Activated CD4-positive, alpha-beta memory T cell treated with anti-CD3 and anti-CD28 coated beads, Interleukin-2, amount 10 ng/mL, durations not matched to agents 7 days and 5 days (primary cell): ENCODE measurements around the gene HES3. TPM values are rescaled to one million over a fixed set of nuclear protein-coding genes. Genes with fewer than 3 reads are reported as not detected.

Experiments used
- CTCF ChIA-PET: fragments of 350-600 bp; sonication (Branson Sonifier 250); formaldehyde crosslinking; loops from one replicate; lab custom pipeline; 2021; ENCODE audit warnings: antibody characterized with exemption, inconsistent platforms; lab: Charles Lee
- POLR2A ChIA-PET: fragments of 350-600 bp; sonication (Branson Sonifier 250); formaldehyde crosslinking; loops from one replicate; lab custom pipeline; 2021; ENCODE audit warnings: antibody characterized with exemption; lab: Charles Lee
- DNase-seq: peaks from one replicate; pipeline ENCODE4 v3.0.0-alpha.2; 2020
- H3K27ac Mint-ChIP-seq: one replicate; pipeline ENCODE4 v1.8.0; 2021; ENCODE audit warnings: mild to moderate bottlenecking, mixed read lengths
- H3K27me3 Mint-ChIP-seq: one replicate; pipeline ENCODE4 v1.8.0; 2021; ENCODE audit warnings: mixed read lengths
- H3K36me3 Mint-ChIP-seq: one replicate; pipeline ENCODE4 v1.8.0; 2021; ENCODE audit warnings: low read depth, mixed read lengths
- H3K4me1 Mint-ChIP-seq: one replicate; pipeline ENCODE4 v1.8.0; 2021; ENCODE audit warnings: mixed read lengths
- H3K4me3 Mint-ChIP-seq: one replicate; pipeline ENCODE4 v1.8.0; 2021; ENCODE audit warnings: mild to moderate bottlenecking, mixed read lengths
- H3K9me3 Mint-ChIP-seq: one replicate; pipeline ENCODE4 v1.8.0; 2021; ENCODE audit warnings: mixed read lengths
- total RNA-seq, 2 experiments: library from RNA; stranded (reverse); gene quantifications; one replicate each; pipeline ENCODE4 v1.2.3, GENCODE V29; 2021

HES3 gene
- total RNA-seq, 2 experiments from 2014 or later: not detected

DNA sequence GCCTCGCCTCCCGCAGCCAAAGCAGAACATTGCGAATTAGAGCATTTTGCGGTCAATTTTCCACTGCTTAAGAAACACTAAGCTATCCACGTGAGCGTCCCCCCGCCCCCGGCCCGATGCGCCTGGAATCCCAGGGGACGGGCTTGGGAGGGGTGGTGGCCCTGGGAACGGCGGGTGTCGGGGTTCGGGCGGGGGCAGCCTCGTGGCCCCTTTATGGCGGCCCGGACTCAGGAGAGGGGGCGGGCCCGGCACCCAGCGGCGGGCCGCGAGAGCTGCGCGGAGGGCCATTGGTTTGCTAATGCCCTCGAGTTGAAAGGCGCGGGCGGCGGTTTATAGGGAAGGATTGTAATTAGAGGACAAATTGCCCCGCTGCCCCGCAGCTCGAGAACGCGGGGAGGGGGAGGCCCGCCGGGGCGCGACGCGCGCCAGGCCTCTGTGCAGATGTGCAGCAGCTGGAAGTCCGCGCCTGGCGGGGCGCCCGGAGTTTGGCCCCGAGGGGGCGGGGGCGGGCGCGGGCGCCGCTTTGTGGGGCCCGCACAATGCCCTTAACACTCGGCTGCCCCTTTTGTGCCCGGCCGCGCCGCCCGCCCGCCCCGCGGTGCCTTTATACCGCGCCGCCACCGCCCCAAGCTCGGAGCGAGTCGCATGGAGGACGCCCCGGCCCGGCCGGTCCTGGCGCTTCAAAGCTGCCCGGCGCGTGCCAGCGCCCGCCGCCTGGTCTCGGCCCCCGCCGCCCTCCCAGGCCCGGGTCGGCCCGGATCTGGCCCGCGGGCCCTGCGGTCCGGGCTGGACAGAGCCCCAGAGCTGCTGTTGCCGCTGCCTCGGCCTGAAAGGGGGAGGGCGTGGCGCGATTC lies 1.9 kb upstream of the HES3 start:
- no peak overlapping the region for H3K4me3 Mint-ChIP-seq
- peaks cover 26% of the 10 kb centered on the region for H3K4me1 Mint-ChIP-seq
- H3K27ac Mint-ChIP-seq: no peak overlapping the region
- no peak for DNase-seq
- no peaks in the 10 kb centered on the region for H3K36me3 Mint-ChIP-seq
- ChIA-PET POLR2A (interaction anchor here (0.9 to 1.6 kb wide), 2 partner anchors 152 to 181 kb away, joined by 3 to 6 read pairs; partner anchors contain the start of gene ACOT7), CTCF (interaction anchor here (1.2 to 1.7 kb wide), 4 partner anchors 32 to 165 kb away, joined by 3 to 4 read pairs (median 3); no protein-coding TSS in a partner anchor)
- peaks cover 54% of the 10 kb centered on the region for H3K27me3 Mint-ChIP-seq
- no peaks in the 10 kb centered on the region for H3K9me3 Mint-ChIP-seq

GRCh38 chr1:6243053-6243834 lies 735 bp upstream of the HES3 start:
- Mint-ChIP-seq H3K36me3 (no peaks in the 10 kb centered on the region), H3K9me3 (no peaks in the 10 kb centered on the region), H3K4me3 (no peak overlapping the region), H3K4me1 (peaks cover 24% of the 10 kb centered on the region), H3K27me3 (peaks cover 62% of the 10 kb centered on the region), H3K27ac (no peak overlapping the region)
- DNase-seq: no peak
- ChIA-PET CTCF (interaction anchor here (1.2 to 1.3 kb wide), 2 partner anchors 33 to 163 kb away, joined by 3 read pairs; no protein-coding TSS in a partner anchor), POLR2A (interaction anchor here (1.6 kb wide), 1 partner anchor 150 kb away, joined by 6 read pairs; the partner anchor contains the start of gene ACOT7)

GRCh38 chr1:6244401-6245049 lies 546 bp downstream of the HES3 start:
- no peaks in the 10 kb centered on the region for H3K9me3 Mint-ChIP-seq
- H3K27ac Mint-ChIP-seq: no peak overlapping the region
- peak overlapping the region; percentile 15 for H3K4me3 Mint-ChIP-seq
- POLR2A ChIA-PET: interaction anchor here (1.3 kb wide), 1 partner anchor 8 kb away, joined by 7 read pairs; the partner anchor contains the start of gene ICMT
- CTCF ChIA-PET: interaction anchor here (0.5 to 3.7 kb wide), 13 partner anchors 9 to 215 kb away, joined by 3 to 16 read pairs (median 3); partner anchors contain the start of genes ICMT and RNF207
- H3K4me1 Mint-ChIP-seq: peaks cover 22% of the 10 kb centered on the region
- DNase-seq: no peak
- peaks cover 61% of the 10 kb centered on the region for H3K27me3 Mint-ChIP-seq
- no peaks in the 10 kb centered on the region for H3K36me3 Mint-ChIP-seq

DNA sequence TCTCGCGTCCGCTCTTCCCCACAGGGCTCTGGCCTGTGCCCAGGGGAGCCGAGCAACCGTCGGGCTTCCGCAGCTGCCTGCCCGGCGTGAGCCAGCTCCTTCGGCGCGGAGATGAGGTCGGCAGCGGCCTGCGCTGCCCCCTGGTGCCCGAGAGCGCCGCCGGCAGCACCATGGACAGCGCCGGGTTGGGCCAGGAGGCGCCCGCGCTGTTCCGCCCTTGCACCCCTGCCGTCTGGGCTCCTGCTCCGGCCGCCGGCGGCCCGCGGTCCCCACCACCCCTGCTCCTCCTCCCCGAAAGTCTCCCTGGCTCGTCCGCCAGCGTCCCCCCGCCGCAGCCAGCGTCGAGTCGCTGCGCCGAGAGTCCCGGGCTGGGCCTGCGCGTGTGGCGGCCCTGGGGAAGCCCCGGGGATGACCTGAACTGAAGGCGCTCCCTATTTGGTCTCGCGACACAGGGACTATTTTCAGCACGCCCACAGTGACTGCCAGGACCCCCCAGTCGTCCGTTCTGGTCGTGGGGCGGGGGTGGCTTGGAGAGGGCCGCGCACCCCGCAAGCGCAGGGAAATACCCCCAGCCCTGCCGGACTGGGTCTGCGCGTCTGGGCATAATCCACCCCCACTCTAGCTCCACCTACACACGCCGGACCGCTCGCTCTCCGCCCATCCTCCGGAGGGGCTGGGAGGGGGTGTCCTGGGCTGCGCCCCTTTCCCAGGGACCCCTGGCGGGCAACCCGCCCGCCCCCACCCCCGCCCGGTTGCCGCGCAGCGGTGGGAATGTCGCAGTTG lies 1.3 kb downstream of the HES3 start:
- peaks cover 59% of the 10 kb centered on the region for H3K27me3 Mint-ChIP-seq
- CTCF ChIA-PET: interaction anchor here (0.5 to 4.2 kb wide), 30 partner anchors 9 to 245 kb away, joined by 3 to 61 read pairs (median 6); partner anchors contain the start of genes ACOT7, ESPN, GPR153 and ICMT
- peaks cover 24% of the 10 kb centered on the region for H3K4me1 Mint-ChIP-seq

DNA sequence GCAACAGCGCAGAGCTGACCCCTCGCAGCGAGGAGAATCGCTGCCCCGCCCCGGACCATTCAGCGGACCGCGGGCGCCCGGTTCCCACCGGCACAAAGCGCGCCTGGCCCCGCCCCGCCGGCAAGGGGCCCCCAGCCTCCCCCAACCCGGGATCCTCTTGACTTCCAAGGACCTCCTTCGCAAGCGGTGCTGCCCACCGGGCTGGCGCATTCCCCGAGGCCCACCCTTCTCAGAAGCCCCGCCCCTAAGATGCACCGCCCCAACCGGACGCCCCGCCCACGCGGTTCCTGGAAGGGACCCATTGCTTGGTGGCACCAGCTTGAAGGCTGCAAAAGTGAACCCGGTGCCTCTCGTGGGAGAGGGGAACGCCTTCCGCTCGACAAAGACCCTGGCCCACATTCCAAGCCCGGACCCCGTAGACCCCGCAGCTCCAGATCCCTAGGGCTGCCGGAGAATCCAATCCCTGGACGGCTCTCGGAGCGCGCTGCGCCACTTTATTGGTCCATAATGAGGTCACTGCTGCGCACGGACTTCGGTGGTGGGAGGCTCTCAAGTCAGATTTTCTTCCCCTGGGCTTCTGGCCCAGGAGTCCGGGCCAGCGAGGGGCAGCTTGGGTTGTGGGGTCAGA lies 2.0 kb downstream of the HES3 start:
- Mint-ChIP-seq H3K36me3 (no peaks in the 10 kb centered on the region), H3K4me3 (peak overlapping the region; percentile 12), H3K4me1 (peaks cover 24% of the 10 kb centered on the region), H3K9me3 (no peaks in the 10 kb centered on the region), H3K27ac (no peak overlapping the region), H3K27me3 (peaks cover 61% of the 10 kb centered on the region)
- peak; percentile 71 for DNase-seq
- POLR2A ChIA-PET: interaction anchor here (0.9 to 2.5 kb wide), 7 partner anchors 10 to 214 kb away, joined by 3 to 12 read pairs (median 5); partner anchors contain the start of genes ACOT7 and ICMT
- CTCF ChIA-PET: interaction anchor here (0.7 to 4.2 kb wide), 31 partner anchors 8 to 245 kb away, joined by 3 to 61 read pairs (median 7); partner anchors contain the start of genes ACOT7, ESPN, GPR153 and ICMT

More for the DNA sequence above, 1.3 kb downstream of the HES3 start:
- Mint-ChIP-seq H3K9me3 (no peaks in the 10 kb centered on the region), H3K36me3 (no peaks in the 10 kb centered on the region), H3K27ac (no peak overlapping the region), H3K4me3 (no peak overlapping the region)
- DNase-seq: peak; percentile 83
- POLR2A ChIA-PET: interaction anchor here (1.1 to 2.5 kb wide), 5 partner anchors 9 to 149 kb away, joined by 3 to 12 read pairs (median 7); partner anchors contain the start of genes ACOT7 and ICMT

- Mint-ChIP-seq H3K4me1 (peaks cover 18% of the 10 kb centered on the region), H3K36me3 (no peaks in the 10 kb centered on the region), H3K27me3 (peaks cover 59% of the 10 kb centered on the region), H3K9me3 (no peaks in the 10 kb centered on the region), H3K4me3 (peak overlapping the region; percentile 70), H3K27ac (no peak overlapping the region)
- peak; percentile 82 for DNase-seq
- CTCF ChIA-PET: interaction anchor here (0.7 to 4.2 kb wide), 36 partner anchors 9 to 399 kb away, joined by 3 to 61 read pairs (median 6); partner anchors contain the start of genes ACOT7, ESPN, GPR153 and ICMT
- POLR2A ChIA-PET: interaction anchor here (0.9 to 2.5 kb wide), 7 partner anchors 11 to 213 kb away, joined by 3 to 12 read pairs (median 5); partner anchors contain the start of genes ACOT7 and ICMT
Observed at GRCh38 chr1:6246497-6247467, 2.8 kb downstream of the HES3 start.

GRCh38 chr1:6247651-6248050 lies 3.7 kb downstream of the HES3 start:
- ChIA-PET CTCF (interaction anchor here (0.8 to 4.2 kb wide), 17 partner anchors 10 to 192 kb away, joined by 3 to 61 read pairs (median 8); partner anchors contain the start of genes ACOT7, GPR153, ICMT and RNF207), POLR2A (interaction anchor here (0.7 to 2.5 kb wide), 4 partner anchors 12 to 167 kb away, joined by 3 to 12 read pairs (median 6); partner anchors contain the start of genes ACOT7 and ICMT)
- no peaks in the 10 kb centered on the region for H3K9me3 Mint-ChIP-seq
- no peak overlapping the region for H3K27ac Mint-ChIP-seq
- H3K36me3 Mint-ChIP-seq: no peaks in the 10 kb centered on the region
- DNase-seq: no peak
- no peak overlapping the region for H3K4me3 Mint-ChIP-seq
- H3K27me3 Mint-ChIP-seq: peaks cover 62% of the 10 kb centered on the region
- peaks cover 20% of the 10 kb centered on the region for H3K4me1 Mint-ChIP-seq

DNA sequence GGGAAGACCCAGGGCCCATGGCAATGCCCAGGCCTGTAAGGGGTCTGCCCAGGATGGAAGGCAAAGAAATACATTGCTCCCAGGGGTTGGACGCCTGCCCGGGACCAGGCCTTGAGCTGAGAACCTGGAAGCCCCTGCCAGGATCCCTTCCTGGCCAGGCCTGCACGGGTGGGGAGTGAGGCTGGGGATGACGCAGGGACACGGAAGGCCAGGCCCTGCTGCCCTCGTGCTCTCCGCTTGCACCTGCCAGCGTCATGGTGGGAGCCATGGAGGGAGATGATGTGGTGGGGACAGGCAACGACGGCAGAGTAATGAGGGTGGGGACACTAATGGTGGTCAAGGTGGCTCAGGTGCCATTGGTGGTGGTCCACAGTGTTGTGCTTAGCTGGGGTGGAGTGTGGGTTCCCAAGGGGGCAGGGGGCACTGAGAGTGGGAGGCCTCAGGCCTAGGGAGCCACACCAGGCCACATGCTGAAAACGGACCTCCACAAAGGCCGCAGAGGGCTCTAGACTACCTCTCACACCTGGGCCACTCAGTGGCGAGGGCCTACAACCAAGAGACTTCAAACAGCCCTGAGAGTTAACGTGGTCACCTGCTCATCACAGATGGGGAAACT lies 4.3 kb downstream of the HES3 start:
- no peak for DNase-seq
- Mint-ChIP-seq H3K4me1 (peaks cover 20% of the 10 kb centered on the region), H3K9me3 (no peaks in the 10 kb centered on the region), H3K4me3 (no peak overlapping the region), H3K36me3 (no peaks in the 10 kb centered on the region), H3K27me3 (peaks cover 60% of the 10 kb centered on the region), H3K27ac (no peak overlapping the region)
- CTCF ChIA-PET: interaction anchor here (0.9 to 4.2 kb wide), 10 partner anchors 42 to 212 kb away, joined by 3 to 61 read pairs (median 7); partner anchors contain the start of gene RNF207
- POLR2A ChIA-PET: interaction anchor here (0.7 to 1.3 kb wide), 2 partner anchors 157 to 166 kb away, joined by 3 read pairs; no protein-coding TSS in a partner anchor

DNA sequence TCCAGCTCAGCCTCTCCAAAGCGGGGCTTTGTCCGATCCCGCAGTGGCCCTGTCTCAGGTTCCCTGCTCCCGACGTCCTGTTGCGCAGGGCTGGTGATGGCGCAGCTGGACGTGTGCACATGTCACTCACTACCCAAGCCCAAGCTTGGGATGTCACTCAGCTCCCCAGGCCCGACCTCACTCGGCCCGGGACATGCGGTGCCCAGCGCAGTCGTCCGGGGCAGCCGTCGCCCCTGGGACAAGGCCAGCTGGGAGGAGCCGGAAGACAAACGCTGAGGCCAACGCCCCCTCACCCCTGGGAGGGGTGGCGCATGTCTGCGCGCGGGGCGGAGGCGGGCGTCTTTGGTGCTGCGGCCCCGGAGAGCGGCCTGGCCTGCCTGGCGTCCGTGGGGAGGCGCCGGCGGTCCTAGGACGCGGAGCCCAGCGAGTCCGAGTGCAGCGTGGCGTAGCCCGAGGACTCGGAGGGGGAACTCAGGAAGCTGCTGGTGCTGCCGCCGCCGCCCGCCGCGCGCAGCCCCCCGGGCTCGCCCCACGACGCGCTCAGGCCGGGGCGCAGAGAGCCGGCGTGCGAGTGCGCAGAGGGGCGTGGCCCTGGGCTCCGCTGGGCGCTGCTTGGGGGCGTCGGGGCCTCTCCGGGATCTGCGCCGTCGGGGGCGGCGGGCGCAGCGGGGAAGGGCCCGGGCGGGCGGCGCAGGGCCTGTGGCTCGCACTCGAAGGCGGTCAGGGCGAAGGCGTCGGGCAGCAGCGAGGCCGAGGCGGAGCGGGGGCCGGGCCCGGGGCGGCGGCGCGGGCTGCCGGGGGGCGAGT lies 5.2 kb downstream of the HES3 start:
- Mint-ChIP-seq H3K4me3 (no peak overlapping the region), H3K27ac (no peak overlapping the region), H3K27me3 (peaks cover 52% of the 10 kb centered on the region), H3K36me3 (no peaks in the 10 kb centered on the region), H3K4me1 (peaks cover 20% of the 10 kb centered on the region), H3K9me3 (no peaks in the 10 kb centered on the region)
- no peak for DNase-seq
- ChIA-PET CTCF (interaction anchor here (0.9 to 4.2 kb wide), 6 partner anchors 96 to 211 kb away, joined by 3 to 61 read pairs (median 6); no protein-coding TSS in a partner anchor), POLR2A (interaction anchor here (1.3 kb wide), 1 partner anchor 145 kb away, joined by 3 read pairs; no protein-coding TSS in a partner anchor)
